Measurements from ENCODE around the gene ARFGEF3. TPM values are rescaled to one million over a fixed set of nuclear protein-coding genes. Genes with fewer than 3 reads are reported as not detected.
A peak's percentile ranks its signal among the peaks of the same experiment; 100 is the strongest.
"Not testable (repeated sequence)": the region's sequence is repeated elsewhere in the genome, so short reads cannot be mapped to it uniquely, and the experiment has no call there.

ARFGEF3 gene, protein sequence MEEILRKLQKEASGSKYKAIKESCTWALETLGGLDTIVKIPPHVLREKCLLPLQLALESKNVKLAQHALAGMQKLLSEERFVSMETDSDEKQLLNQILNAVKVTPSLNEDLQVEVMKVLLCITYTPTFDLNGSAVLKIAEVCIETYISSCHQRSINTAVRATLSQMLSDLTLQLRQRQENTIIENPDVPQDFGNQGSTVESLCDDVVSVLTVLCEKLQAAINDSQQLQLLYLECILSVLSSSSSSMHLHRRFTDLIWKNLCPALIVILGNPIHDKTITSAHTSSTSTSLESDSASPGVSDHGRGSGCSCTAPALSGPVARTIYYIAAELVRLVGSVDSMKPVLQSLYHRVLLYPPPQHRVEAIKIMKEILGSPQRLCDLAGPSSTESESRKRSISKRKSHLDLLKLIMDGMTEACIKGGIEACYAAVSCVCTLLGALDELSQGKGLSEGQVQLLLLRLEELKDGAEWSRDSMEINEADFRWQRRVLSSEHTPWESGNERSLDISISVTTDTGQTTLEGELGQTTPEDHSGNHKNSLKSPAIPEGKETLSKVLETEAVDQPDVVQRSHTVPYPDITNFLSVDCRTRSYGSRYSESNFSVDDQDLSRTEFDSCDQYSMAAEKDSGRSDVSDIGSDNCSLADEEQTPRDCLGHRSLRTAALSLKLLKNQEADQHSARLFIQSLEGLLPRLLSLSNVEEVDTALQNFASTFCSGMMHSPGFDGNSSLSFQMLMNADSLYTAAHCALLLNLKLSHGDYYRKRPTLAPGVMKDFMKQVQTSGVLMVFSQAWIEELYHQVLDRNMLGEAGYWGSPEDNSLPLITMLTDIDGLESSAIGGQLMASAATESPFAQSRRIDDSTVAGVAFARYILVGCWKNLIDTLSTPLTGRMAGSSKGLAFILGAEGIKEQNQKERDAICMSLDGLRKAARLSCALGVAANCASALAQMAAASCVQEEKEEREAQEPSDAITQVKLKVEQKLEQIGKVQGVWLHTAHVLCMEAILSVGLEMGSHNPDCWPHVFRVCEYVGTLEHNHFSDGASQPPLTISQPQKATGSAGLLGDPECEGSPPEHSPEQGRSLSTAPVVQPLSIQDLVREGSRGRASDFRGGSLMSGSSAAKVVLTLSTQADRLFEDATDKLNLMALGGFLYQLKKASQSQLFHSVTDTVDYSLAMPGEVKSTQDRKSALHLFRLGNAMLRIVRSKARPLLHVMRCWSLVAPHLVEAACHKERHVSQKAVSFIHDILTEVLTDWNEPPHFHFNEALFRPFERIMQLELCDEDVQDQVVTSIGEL (N-terminal part only)
- polyA plus RNA-seq (2013, experiment 1 of 2), result 0.41 TPM
- 0.25 TPM for polyA plus RNA-seq (2013, experiment 2 of 2)

DNA sequence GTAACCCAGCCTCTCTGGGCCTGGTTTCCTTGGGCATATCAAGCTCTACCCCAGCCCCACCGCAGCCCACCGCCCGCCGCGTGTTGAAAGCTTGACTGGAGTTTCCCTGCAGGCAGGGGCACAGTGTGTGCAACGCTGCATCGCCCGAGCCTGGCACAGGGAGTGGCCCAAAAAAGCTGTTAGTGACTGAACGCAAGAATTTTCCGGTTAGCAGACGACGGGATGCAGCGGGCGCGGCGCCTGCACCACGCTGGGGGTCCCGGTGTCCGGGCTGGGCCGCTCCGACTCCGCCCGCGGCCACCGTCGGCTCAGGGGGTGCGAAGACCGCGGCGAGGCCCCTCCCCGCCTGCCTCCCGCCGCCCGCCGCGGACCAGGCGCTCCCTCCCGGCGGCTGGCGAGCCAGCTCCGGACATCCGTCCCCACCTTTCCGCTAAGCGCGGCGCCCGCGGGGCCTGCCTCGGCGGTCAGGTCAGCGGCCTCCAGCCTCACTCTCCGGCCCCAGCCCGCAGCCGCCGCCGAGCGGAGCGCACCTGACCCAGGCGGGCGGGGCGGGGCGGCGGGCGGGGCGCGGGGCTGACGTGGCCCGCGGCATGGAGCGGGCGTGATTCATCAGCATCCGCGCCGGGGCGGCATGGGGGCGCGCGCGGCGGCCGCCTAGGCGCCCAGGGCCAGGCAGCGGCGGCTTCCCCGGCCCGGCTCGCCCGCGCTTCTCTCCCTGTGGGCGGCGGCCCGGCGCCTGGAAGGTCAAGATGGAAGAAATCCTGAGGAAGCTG is at the start of gene ARFGEF3:
Gene ARFGEF3 (plus strand): TSS at position 602 of the 773 bp plus-strand sequence. CDS start 148 bp downstream, at position 750.
- WGBS, 2 experiments (ENCODE audit: insufficient coverage in 2 of 2), result 0 to 1% methylated on average over 51 to 81 of the region's 93 CpGs
- peaks cover 5% of the 10 kb centered on the region for H3K4me1 ChIP-seq (ENCODE audit: control insufficient read depth, insufficient read depth, low read length, poor library complexity, severe bottlenecking)
- H3K27ac ChIP-seq (ENCODE audit: low read depth, low read length, severe bottlenecking), result no peak within 1 kb of the TSS
- no peaks in the 10 kb centered on the region for H3K9me3 ChIP-seq (ENCODE audit: control insufficient read depth, low read length)
- peak within 1 kb of the TSS; percentile 42 for H3K4me3 ChIP-seq (ENCODE audit: extremely low read depth, insufficient read depth, low read length, poor library complexity, severe bottlenecking)
- H3K36me3 ChIP-seq (ENCODE audit: control insufficient read depth, insufficient read depth, low read length), result no peaks in the 10 kb centered on the region

DNA sequence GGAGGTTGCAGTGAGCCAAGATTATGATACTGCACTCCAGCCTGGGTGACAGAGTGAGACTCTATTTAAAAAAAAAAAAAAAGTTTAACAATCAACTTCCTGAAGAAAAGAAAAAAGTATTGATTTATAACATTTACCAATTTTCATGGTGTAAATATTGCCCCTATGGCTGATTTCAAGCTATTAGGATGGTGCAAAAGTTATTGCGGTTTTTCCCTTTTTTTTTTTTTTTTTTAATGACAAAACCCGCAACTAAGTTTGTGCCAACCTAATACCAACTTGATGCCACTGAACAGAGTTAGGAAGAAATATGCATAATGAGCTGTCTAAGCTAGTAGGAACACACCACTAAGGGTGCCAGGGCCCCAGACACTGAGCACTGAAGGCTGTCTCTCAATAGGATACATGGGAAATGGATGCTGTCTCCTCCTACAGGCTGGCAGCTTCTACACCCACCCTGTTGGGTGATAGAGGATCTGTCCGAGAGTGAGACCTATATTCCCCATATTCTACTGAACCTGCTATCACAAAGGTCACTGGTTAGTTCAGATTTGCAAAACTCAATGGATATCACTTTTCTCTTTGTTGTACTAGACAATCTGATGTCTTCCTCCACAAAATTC is 48.0 kb upstream of the ARFGEF3 start:
- no peak overlapping the region for H3K4me3 ChIP-seq (ENCODE audit: extremely low read depth, insufficient read depth, low read length, poor library complexity, severe bottlenecking)
- no peak overlapping the region for H3K27ac ChIP-seq (ENCODE audit: low read depth, low read length, severe bottlenecking)
- H3K36me3 ChIP-seq (ENCODE audit: control insufficient read depth, insufficient read depth, low read length), result no peaks in the 10 kb centered on the region
- no peaks in the 10 kb centered on the region for H3K9me3 ChIP-seq (ENCODE audit: control insufficient read depth, low read length)
- no peaks in the 10 kb centered on the region for H3K4me1 ChIP-seq (ENCODE audit: control insufficient read depth, insufficient read depth, low read length, poor library complexity, severe bottlenecking)
- 50 to 89% methylated on average over 1 of the region's 3 CpGs for WGBS, 2 experiments (ENCODE audit: insufficient coverage in 2 of 2)

DNA sequence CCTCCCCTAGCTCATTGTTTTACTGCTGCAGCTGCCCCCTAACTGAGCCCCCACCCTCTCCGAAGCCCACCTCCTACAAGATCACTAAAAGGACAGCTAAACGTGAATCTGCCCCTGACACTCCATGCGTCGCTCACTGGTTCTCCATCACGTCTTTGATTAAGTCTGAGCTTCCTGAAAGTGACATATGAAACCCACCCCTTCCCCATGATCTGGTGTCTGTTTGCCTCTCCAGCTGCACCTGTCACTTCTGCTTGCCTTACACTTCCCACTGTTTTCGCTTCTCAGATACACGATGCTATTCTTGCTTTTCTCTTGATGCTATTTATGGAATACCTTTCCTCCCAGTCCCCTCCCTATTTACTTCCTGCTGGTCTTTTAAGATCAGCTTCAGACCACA is 46.5 kb upstream of the ARFGEF3 start:
- H3K4me3 ChIP-seq (ENCODE audit: extremely low read depth, insufficient read depth, low read length, poor library complexity, severe bottlenecking), result no peak overlapping the region
- no peaks in the 10 kb centered on the region for H3K36me3 ChIP-seq (ENCODE audit: control insufficient read depth, insufficient read depth, low read length)
- H3K27ac ChIP-seq (ENCODE audit: low read depth, low read length, severe bottlenecking), result no peak overlapping the region
- WGBS, 2 experiments (ENCODE audit: insufficient coverage in 2 of 2), result 79 to 83% methylated on average over 7 of the region's 7 CpGs
- no peaks in the 10 kb centered on the region for H3K4me1 ChIP-seq (ENCODE audit: control insufficient read depth, insufficient read depth, low read length, poor library complexity, severe bottlenecking)
- no peaks in the 10 kb centered on the region for H3K9me3 ChIP-seq (ENCODE audit: control insufficient read depth, low read length)

DNA sequence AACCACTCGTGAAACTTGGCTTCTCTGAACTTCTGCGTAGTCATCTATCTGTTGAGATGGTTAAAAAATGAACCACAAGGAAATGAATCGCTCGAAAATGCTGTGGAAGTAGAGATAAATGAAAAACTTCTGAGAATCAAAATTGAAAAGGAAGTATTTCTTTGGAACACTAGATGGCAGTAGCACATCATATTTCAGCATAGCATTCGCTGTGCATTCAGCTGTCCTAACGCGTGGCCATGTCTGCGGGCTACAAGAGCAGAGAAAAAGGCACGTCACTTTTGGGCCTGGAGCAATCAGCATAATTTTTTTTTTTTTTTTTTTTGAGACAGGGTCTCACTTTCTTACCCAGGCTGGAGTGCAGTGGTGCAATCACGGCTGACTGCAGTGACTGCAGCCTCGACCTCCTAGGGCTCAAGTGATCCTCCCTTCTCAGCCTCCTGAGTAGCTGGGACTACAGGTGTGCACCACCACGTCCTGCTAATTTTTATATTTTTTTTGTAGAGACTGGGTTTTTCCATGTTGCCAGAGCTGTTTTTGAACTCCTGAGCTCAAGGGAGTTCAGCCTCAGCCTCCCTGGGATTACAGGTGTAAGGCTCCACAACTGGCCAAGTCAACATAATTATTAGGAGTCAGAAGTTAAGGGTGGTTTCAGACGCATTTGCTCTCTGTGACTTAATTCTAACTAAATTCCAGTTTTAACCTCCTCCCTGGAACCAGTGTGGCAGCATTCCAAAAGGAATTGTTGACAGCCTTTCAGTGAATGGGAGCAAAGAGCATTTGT is 45.7 kb upstream of the ARFGEF3 start:
- H3K36me3 ChIP-seq (ENCODE audit: control insufficient read depth, insufficient read depth, low read length), result no peaks in the 10 kb centered on the region
- H3K4me3 ChIP-seq (ENCODE audit: extremely low read depth, insufficient read depth, low read length, poor library complexity, severe bottlenecking), result no peak overlapping the region
- no peaks in the 10 kb centered on the region for H3K9me3 ChIP-seq (ENCODE audit: control insufficient read depth, low read length)
- WGBS, 2 experiments (ENCODE audit: insufficient coverage in 2 of 2), result 29 to 31% methylated on average over 10 to 12 of the region's 13 CpGs
- no peak overlapping the region for H3K27ac ChIP-seq (ENCODE audit: low read depth, low read length, severe bottlenecking)
- H3K4me1 ChIP-seq (ENCODE audit: control insufficient read depth, insufficient read depth, low read length, poor library complexity, severe bottlenecking), result no peaks in the 10 kb centered on the region

DNA sequence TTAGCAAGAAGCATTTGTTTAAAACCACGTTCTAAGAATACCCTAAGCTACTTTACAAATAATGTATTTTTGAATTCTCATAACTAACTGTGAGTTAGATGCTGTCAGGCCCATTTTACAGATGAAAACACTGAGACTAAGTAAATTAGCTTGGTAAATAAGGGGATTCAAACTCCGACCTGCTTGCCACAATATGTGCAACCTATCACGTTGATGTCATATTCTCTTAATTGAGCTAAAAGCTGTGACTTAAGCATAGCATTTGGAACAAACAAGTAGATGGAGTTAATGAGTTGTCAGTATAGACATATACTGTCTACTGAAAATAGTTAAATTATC is 45.1 kb upstream of the ARFGEF3 start:
- Histone ChIP-seq H3K27ac (ENCODE audit: low read depth, low read length, severe bottlenecking) (no peak overlapping the region), H3K4me1 (ENCODE audit: control insufficient read depth, insufficient read depth, low read length, poor library complexity, severe bottlenecking) (no peaks in the 10 kb centered on the region), H3K9me3 (ENCODE audit: control insufficient read depth, low read length) (no peaks in the 10 kb centered on the region), H3K36me3 (ENCODE audit: control insufficient read depth, insufficient read depth, low read length) (no peaks in the 10 kb centered on the region), H3K4me3 (ENCODE audit: extremely low read depth, insufficient read depth, low read length, poor library complexity, severe bottlenecking) (no peak overlapping the region)
- WGBS, 2 experiments (ENCODE audit: insufficient coverage in 2 of 2), result 100% methylated on average over 1 of the region's 3 CpGs; no CpG with 5 or more reads in 1 of the 2 experiments

DNA sequence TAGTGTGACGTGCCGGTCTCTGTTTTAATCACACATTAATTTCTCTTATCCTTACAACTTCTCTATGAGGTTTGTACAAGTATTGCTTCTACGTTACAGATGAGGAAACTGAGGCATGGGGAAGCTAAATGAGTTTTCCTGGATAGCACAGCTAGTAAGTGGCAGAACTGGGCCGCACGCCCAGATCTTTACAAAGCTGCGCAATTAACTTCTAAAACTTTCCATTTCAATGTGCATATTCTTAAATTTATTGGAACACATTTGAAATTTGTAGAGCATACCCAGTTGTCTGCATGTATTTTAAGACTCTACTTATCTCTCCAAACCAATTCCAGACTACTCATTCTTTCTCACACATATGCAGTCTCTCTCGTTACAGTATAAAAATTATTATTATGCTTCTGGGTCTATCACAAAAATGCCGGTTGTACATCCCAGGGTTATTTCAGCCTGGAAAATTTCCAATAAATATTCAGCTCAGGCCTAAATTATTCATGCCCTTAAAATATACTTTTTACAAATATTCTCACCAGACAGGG is 44.3 kb upstream of the ARFGEF3 start:
- H3K4me3 ChIP-seq (ENCODE audit: extremely low read depth, insufficient read depth, low read length, poor library complexity, severe bottlenecking), result no peak overlapping the region
- no peaks in the 10 kb centered on the region for H3K4me1 ChIP-seq (ENCODE audit: control insufficient read depth, insufficient read depth, low read length, poor library complexity, severe bottlenecking)
- WGBS, 2 experiments (ENCODE audit: insufficient coverage in 2 of 2), result 96 to 100% methylated on average over 2 to 4 of the region's 8 CpGs
- H3K36me3 ChIP-seq (ENCODE audit: control insufficient read depth, insufficient read depth, low read length), result no peaks in the 10 kb centered on the region
- H3K9me3 ChIP-seq (ENCODE audit: control insufficient read depth, low read length), result no peaks in the 10 kb centered on the region
- no peak overlapping the region for H3K27ac ChIP-seq (ENCODE audit: low read depth, low read length, severe bottlenecking)

DNA sequence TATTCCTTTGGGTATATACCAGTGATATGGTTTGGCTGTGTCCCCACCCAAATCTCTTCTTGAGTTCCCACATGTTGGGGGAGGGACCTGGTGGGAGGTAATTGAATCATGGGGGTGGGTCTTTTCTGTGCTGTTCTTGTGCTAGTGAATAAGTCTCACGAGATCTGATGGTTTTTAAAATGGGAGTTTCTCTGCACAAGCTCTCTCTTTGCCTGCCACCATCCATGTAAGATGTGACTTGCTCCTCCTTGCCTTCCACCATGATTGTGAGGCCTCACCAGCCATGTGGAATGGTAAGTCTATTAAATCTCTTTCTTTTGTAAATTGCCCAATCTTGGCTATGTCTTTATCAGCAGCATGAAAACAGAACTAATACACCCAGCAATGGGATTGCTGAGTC is 42.5 kb upstream of the ARFGEF3 start:
- no CpG with 5 or more reads among the region's 1 CpG for WGBS, 2 experiments (ENCODE audit: insufficient coverage in 2 of 2)
- H3K36me3 ChIP-seq (ENCODE audit: control insufficient read depth, insufficient read depth, low read length); H3K4me3 ChIP-seq (ENCODE audit: extremely low read depth, insufficient read depth, low read length, poor library complexity, severe bottlenecking); H3K27ac ChIP-seq (ENCODE audit: low read depth, low read length, severe bottlenecking); H3K4me1 ChIP-seq (ENCODE audit: control insufficient read depth, insufficient read depth, low read length, poor library complexity, severe bottlenecking); H3K9me3 ChIP-seq (ENCODE audit: control insufficient read depth, low read length): not testable (repeated sequence)

DNA sequence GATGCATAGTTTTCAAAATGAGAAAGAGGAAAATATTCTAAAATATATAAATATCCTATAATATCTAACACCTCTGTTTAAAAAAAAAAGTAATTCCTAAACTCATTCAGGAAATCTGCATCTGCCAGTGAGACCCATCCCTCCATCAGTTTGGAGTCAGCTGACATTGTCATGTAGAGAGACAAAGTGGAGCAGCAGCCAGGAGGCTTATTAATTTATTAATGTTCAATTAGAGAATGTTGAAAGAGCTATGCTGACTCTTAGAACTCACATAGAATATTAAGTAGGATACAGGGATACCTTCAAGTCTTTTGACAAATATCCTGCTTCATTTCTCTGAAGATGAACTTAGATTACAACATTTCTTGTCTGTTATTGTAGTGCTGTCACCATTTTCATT is 41.8 kb upstream of the ARFGEF3 start:
- no peak overlapping the region for H3K4me3 ChIP-seq (ENCODE audit: extremely low read depth, insufficient read depth, low read length, poor library complexity, severe bottlenecking)
- no peak overlapping the region for H3K27ac ChIP-seq (ENCODE audit: low read depth, low read length, severe bottlenecking)
- no peaks in the 10 kb centered on the region for H3K9me3 ChIP-seq (ENCODE audit: control insufficient read depth, low read length)
- H3K4me1 ChIP-seq (ENCODE audit: control insufficient read depth, insufficient read depth, low read length, poor library complexity, severe bottlenecking), result no peaks in the 10 kb centered on the region
- H3K36me3 ChIP-seq (ENCODE audit: control insufficient read depth, insufficient read depth, low read length), result no peaks in the 10 kb centered on the region

DNA sequence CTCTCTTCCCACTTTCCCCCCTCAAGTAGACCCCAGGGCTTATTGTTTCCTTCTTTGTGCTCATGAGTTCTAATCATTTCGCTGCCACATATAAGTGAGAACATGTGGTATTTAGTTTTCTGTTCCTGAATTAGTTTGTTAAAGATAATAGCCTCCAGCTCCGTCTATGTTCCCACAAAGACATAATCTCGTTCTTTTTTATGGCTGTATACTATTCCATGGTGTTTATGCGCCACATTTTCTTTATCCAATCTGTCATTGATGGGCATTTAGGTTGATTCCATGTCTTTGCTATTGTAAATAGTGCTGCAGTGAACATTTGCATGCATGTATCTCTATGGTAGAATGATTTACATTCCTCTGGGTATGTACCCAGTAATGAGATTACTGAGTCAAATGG is 37.6 kb upstream of the ARFGEF3 start:
- Histone ChIP-seq H3K27ac (ENCODE audit: low read depth, low read length, severe bottlenecking) (no peak overlapping the region), H3K36me3 (ENCODE audit: control insufficient read depth, insufficient read depth, low read length) (no peaks in the 10 kb centered on the region), H3K9me3 (ENCODE audit: control insufficient read depth, low read length) (no peaks in the 10 kb centered on the region), H3K4me1 (ENCODE audit: control insufficient read depth, insufficient read depth, low read length, poor library complexity, severe bottlenecking) (no peaks in the 10 kb centered on the region), H3K4me3 (ENCODE audit: extremely low read depth, insufficient read depth, low read length, poor library complexity, severe bottlenecking) (no peak overlapping the region)
- WGBS, 2 experiments (ENCODE audit: insufficient coverage in 2 of 2), result 93% methylated on average over 3 of the region's 4 CpGs; no CpG with 5 or more reads in 1 of the 2 experiments
